Psoas muscle (tissue), 8 donors: Measurements from ENCODE around the gene UNC80. TPM values are rescaled to one million over a fixed set of nuclear protein-coding genes. Genes with fewer than 3 reads are reported as not detected.
A peak's percentile ranks its signal among the peaks of the same experiment; 100 is the strongest.
"Not testable (repeated sequence)": the region's sequence is repeated elsewhere in the genome, so short reads cannot be mapped to it uniquely, and the experiment has no call there.

Experiments used
- ATAC-seq, 4 donors: fragments of 200-7000 bp; cut with Tn5 transposase; one replicate each; pipeline ENCODE4 v1.9.1; 2020; ENCODE audit warnings: moderate library complexity in 3 of 4, mild to moderate bottlenecking in 2 of 4
- DNase-seq, 2 donors: peaks; one replicate each; pipeline ENCODE4 v3.0.0-alpha.2; 2020
- H3K27ac ChIP-seq: fragments of 200-600 bp; one replicate; pipeline ENCODE4 v1.8.0; 2022
- H3K27me3 ChIP-seq, 3 donors: fragments of 200-600 bp in 1 of 3; one replicate each; pipeline versions ENCODE4 v1.6.1 to v1.8.0; 2013 to 2022; ENCODE audit warnings: low read length in 2 of 3, mild to moderate bottlenecking in 2 of 3, moderate library complexity in 1 of 3; ENCODE audit not compliant: insufficient read depth in 3 of 3
- H3K36me3 ChIP-seq, 2 donors: fragments of 200-600 bp in 1 of 2; one replicate each; pipeline versions ENCODE4 v1.6.1 to v1.8.0; 2013 to 2022; ENCODE audit warnings: low read depth in 1 of 2, mild to moderate bottlenecking in 1 of 2, moderate library complexity in 1 of 2; ENCODE audit not compliant: insufficient read depth in 1 of 2
- H3K4me1 ChIP-seq: fragments of 200-600 bp; one replicate; pipeline ENCODE4 v1.8.0; 2022
- H3K4me3 ChIP-seq: fragments of 200-600 bp; one replicate; pipeline ENCODE4 v1.8.0; 2022; ENCODE audit warnings: mild to moderate bottlenecking
- H3K9me3 ChIP-seq: fragments of 200-600 bp; one replicate; pipeline ENCODE4 v1.8.0; 2022
- CTCF ChIP-seq: fragments of 200-600 bp; IDR thresholded peaks from one replicate; pipeline ENCODE4 v1.8.0; 2022; ENCODE audit warnings: antibody characterized with exemption
- WGBS, 3 donors: extraction: QIAGEN DNeasy Blood & Tissue Kit; methylation state at CpG; one replicate each; pipeline versions ENCODE4 v1.1.6 to v1.1.7; 2013; 5-methylcytosine and 5-hydroxymethylcytosine counted together
- intact Hi-C, 2 donors: fragments of 100-400 bp; cut with DNase I; formaldehyde crosslinking; loops; one replicate each; pipeline versions ENCODE4 v1.11.0 to v1.14.2; 2022
- polyA plus RNA-seq, 3 donors: library from polyadenylated mRNA; stranded (reverse); fragments of 200-250 nt; gene quantifications; one replicate each; pipeline ENCODE4 v1.2.3, GENCODE V29; 2013
- total RNA-seq, 4 donors: library from RNA; stranded (reverse); fragmentation: NEBNext Ultra II Directional in 2 of 4; extraction: Animal tissue kit (Norgen Biotek cat#: 25700) in 2 of 4; gene quantifications; one replicate each; pipeline versions ENCODE4 v1.2.1 to v1.2.4, GENCODE V29; 2021 to 2023
- donor health status: healthy with polysubstance abuse.
- donor health status: DM: no; HTN: no; CAD: no; lungs with moderate emphysema.
- donor health status: Bipolar disorder and iron deficiency.
- donor health status: healthy.
- donor health status: DM: yes; HTN: yes; CAD: no.
- donor health status: DM: no; HTN: no; CAD: no.
- donor health status: DM: no; HTN: no; CAD: no.
- donor health status: DM: yes; HTN: yes; CAD: no.

UNC80 gene
- total and polyA plus RNA-seq, 7 donors: 0.03 TPM; not detected in 6

- H3K27ac ChIP-seq: no peak overlapping the region
- no peak overlapping the region for H3K4me3 ChIP-seq
- H3K9me3 ChIP-seq: no peaks in the 10 kb centered on the region
- no peaks in the 10 kb centered on the region for H3K36me3 ChIP-seq
- no peak for ATAC-seq
- no peak for DNase-seq
- no peaks in the 10 kb centered on the region for H3K4me1 ChIP-seq
- intact Hi-C loops: no loop called here
- no peak for TF ChIP-seq CTCF
- 19 to 27% (median 22%) methylated on average over 3 of the region's 3 CpGs for WGBS, 3 donors
- H3K27me3 ChIP-seq: peaks cover 2 to 50% (median 8%) of the 10 kb centered on the region in 3 donors
Observed at GRCh38 chr2:209773377-209773776, 1.7 kb downstream of the UNC80 start.

DNA sequence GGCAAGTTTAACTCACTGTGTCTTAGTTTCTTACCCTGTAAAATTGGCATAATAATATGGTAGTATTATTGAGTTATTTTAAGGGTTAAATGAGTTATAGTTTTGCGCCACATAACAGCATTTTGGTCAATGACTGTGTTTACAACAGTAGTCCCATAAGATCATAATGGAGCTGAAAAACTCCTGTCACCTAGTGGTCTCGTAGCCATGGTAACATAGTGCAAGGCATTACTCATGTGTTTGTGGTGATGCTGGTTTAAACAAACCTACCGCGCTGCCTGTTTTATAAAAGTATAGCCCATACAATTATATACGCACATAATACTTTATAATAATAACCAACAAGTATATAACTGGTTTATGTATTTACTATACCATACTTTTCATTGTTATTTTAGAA lies 15.8 kb downstream of the UNC80 start:
- Histone ChIP-seq H3K36me3 (no peaks in the 10 kb centered on the region), H3K27ac (no peak overlapping the region), H3K4me1 (no peaks in the 10 kb centered on the region), H3K9me3 (no peaks in the 10 kb centered on the region), H3K27me3 (no peaks in the 10 kb centered on the region), H3K4me3 (no peak overlapping the region)
- no peak for TF ChIP-seq CTCF
- intact Hi-C loops: no loop called here
- WGBS, 3 donors: 95 to 98% (median 96%) methylated on average over 5 of the region's 5 CpGs
- ATAC-seq (no peak), DNase-seq (no peak)

DNA sequence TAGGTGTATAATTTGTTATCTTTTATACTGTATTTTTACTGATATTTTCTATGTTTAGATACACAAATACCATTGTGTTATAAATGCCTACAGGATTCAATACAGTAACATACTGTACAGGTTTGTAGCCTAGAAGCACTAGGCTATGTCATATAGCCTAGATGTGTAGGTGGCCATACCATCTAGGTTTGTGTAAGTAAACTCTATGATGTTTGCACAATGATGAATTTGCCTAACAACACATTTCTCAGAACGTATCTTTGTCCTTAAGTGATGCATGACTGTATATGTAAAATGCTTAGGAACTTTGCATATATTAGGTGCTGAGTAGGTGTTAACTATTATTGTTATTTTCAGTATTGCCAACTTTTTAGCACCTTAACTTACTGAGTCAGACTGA lies 17.3 kb downstream of the UNC80 start:
- Histone ChIP-seq H3K27me3 (no peaks in the 10 kb centered on the region), H3K4me3 (no peak overlapping the region), H3K4me1 (no peaks in the 10 kb centered on the region), H3K9me3 (no peaks in the 10 kb centered on the region), H3K36me3 (no peaks in the 10 kb centered on the region), H3K27ac (no peak overlapping the region)
- no peak for TF ChIP-seq CTCF
- DNase-seq (no peak), ATAC-seq (no peak)
- intact Hi-C loops: no loop called here
- 54 to 72% (median 65%) methylated on average over 1 of the region's 1 CpG for WGBS, 3 donors

GRCh38 chr2:209790066-209790728 lies 18.6 kb downstream of the UNC80 start:
- Histone ChIP-seq H3K9me3 (no peaks in the 10 kb centered on the region), H3K27ac (no peak overlapping the region), H3K4me1 (no peaks in the 10 kb centered on the region), H3K4me3 (peak overlapping the region; percentile 11), H3K36me3 (no peaks in the 10 kb centered on the region), H3K27me3 (no peaks in the 10 kb centered on the region)
- no peak for DNase-seq
- no peak for TF ChIP-seq CTCF
- intact Hi-C loops: no loop called here
- ATAC-seq: no peak
- WGBS, 3 donors: 32 to 38% (median 33%) methylated on average over 6 of the region's 6 CpGs

DNA sequence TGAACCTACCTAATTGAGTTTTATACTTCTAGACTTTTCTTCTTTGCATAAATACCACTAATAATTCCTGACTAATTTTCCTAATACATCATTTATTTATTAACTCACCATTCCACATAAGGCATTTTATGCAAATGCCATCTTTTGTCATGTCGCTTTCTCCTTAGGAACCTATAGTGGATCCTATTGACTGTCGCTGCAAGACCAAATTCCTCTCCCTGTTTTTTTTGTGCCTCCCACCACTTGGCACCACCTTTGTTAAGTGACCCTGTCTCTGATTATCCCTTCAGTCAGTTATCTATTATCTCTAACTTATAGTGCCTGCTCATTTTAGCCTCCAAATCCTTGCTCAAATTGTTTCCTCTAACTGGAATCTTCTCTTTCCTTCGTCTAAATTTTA lies 19.5 kb downstream of the UNC80 start:
- WGBS, 3 donors: 84 to 92% (median 88%) methylated on average over 3 of the region's 3 CpGs
- ATAC-seq (no peak), DNase-seq (no peak)
- H3K36me3 ChIP-seq: no peaks in the 10 kb centered on the region
- no peaks in the 10 kb centered on the region for H3K27me3 ChIP-seq
- no peak for TF ChIP-seq CTCF
- no peaks in the 10 kb centered on the region for H3K9me3 ChIP-seq
- H3K4me1 ChIP-seq: no peaks in the 10 kb centered on the region
- H3K4me3 ChIP-seq: no peak overlapping the region
- intact Hi-C loops: no loop called here
- no peak overlapping the region for H3K27ac ChIP-seq

GRCh38 chr2:209795425-209795824 lies 23.8 kb downstream of the UNC80 start:
- H3K4me1 ChIP-seq, H3K27ac ChIP-seq, intact Hi-C loops, DNase-seq, H3K27me3 ChIP-seq, ATAC-seq, H3K9me3 ChIP-seq, H3K4me3 ChIP-seq, H3K36me3 ChIP-seq: not testable (repeated sequence)
- WGBS, 3 donors: 81 to 90% (median 84%) methylated on average over 4 of the region's 4 CpGs
